ENCODE data around the gene PPP2R3C. TPM values are rescaled to one million over a fixed set of nuclear protein-coding genes. Genes with fewer than 3 reads are reported as not detected.

PPP2R3C gene
- total RNA-seq, 1 experiment from 2014 or later, result 15.2 TPM

DNA sequence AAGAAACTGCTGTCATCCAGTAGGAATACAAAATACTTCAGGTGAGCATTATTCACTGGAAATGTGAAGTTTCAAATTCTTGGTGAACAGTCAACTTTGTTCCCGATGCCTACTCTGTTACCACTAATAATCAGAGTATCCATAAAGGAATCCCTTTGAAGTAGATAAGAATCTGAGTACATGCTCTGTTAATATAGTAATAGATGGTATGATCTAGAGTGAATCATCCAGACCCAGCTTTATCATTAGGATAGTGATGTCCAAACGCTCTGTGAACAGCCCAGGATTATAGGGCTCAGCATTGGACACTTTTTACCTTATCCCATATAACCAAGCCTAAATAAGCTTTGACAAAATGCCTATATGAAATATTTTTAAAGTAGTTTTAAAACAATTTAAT is 33.3 kb downstream of the PPP2R3C start:
- intact Hi-C loops (cut with micrococcal nuclease), result no loop called here
- Histone ChIP-seq H3K9me2 (replicated peaks; ENCODE audit: low read length) (no peaks in the 10 kb centered on the region), H3K27me3 (ENCODE audit: low read length) (no peaks in the 10 kb centered on the region), H3K4me2 (ENCODE audit: low read length) (no peak overlapping the region), H3K9ac (ENCODE audit: low read length) (no peak overlapping the region), H3K36me3 (ENCODE audit: low read depth, low read length) (peaks cover 7% of the 10 kb centered on the region; the same call in 1 of the 2 replicates), H3K4me1 (ENCODE audit: insufficient read depth, low read length) (no peaks in the 10 kb centered on the region), H4K20me1 (ENCODE audit: low read length) (no peaks in the 10 kb centered on the region), H2AFZ (ENCODE audit: low read length) (no peak overlapping the region), H3K27ac (ENCODE audit: low read length) (no peak overlapping the region), H3K9me3 (ENCODE audit: low read length) (no peaks in the 10 kb centered on the region), H3K4me3 (ENCODE audit: low read length) (no peak overlapping the region), H3F3A (ENCODE audit: low read length, unreplicated experiment) (no peaks in the 10 kb centered on the region), H3K79me2 (ENCODE audit: low read length) (no peaks in the 10 kb centered on the region)
- no peak for TF ChIP-seq CTCF (conservative IDR thresholded peaks at IDR 0.05; ENCODE audit: low read depth, low read length)
- no peak for TF ChIP-seq EZH2phosphoT487 (IDR thresholded peaks at IDR 0.05; ENCODE audit: borderline replicate concordance, low read length)
- TF ChIP-seq EZH2 (IDR thresholded peaks at IDR 0.05; ENCODE audit: low read length, unreplicated experiment), result no peak
- peak; percentile 4 for DNase-seq
- POLR2A ChIA-PET (ENCODE audit: unreplicated experiment), result no interaction called here
- peak; percentile 42; the same call in 1 of the 2 replicates for ATAC-seq
- CTCF ChIA-PET, result no interaction called here
- no TSS peak for BruUV-seq (replicated peaks)

- ChIA-PET CTCF (no interaction called here), POLR2A (ENCODE audit: unreplicated experiment) (no interaction called here)
- H3K27ac ChIP-seq (ENCODE audit: low read length), result no peak overlapping the region
- no peak overlapping the region for H3K4me2 ChIP-seq (ENCODE audit: low read length)
- no peaks in the 10 kb centered on the region for H3K9me3 ChIP-seq (ENCODE audit: low read length)
- no peak overlapping the region for H2AFZ ChIP-seq (ENCODE audit: low read length)
- no peaks in the 10 kb centered on the region for H3K9me2 ChIP-seq (replicated peaks; ENCODE audit: low read length)
- ATAC-seq (no peak), DNase-seq (no peak)
- no peaks in the 10 kb centered on the region for H4K20me1 ChIP-seq (ENCODE audit: low read length)
- H3K36me3 ChIP-seq (ENCODE audit: low read depth, low read length), result peaks cover 14% of the 10 kb centered on the region; the same call in 1 of the 2 replicates
- intact Hi-C loops (cut with micrococcal nuclease), result no loop called here
- no peaks in the 10 kb centered on the region for H3K27me3 ChIP-seq (ENCODE audit: low read length)
- no peak overlapping the region for H3K4me3 ChIP-seq (ENCODE audit: low read length)
- no TSS peak for BruUV-seq (replicated peaks)
- no peaks in the 10 kb centered on the region for H3F3A ChIP-seq (ENCODE audit: low read length, unreplicated experiment)
- no peaks in the 10 kb centered on the region for H3K79me2 ChIP-seq (ENCODE audit: low read length)
- no peak for TF ChIP-seq EZH2phosphoT487 (IDR thresholded peaks at IDR 0.05; ENCODE audit: borderline replicate concordance, low read length)
- TF ChIP-seq EZH2 (IDR thresholded peaks at IDR 0.05; ENCODE audit: low read length, unreplicated experiment), result no peak
- TF ChIP-seq CTCF (conservative IDR thresholded peaks at IDR 0.05; ENCODE audit: low read depth, low read length), result no peak
- H3K9ac ChIP-seq (ENCODE audit: low read length), result no peak overlapping the region
- H3K4me1 ChIP-seq (ENCODE audit: insufficient read depth, low read length), result no peaks in the 10 kb centered on the region
Observed at GRCh38 chr14:35085441-35085840, 36.3 kb downstream of the PPP2R3C start.

DNA sequence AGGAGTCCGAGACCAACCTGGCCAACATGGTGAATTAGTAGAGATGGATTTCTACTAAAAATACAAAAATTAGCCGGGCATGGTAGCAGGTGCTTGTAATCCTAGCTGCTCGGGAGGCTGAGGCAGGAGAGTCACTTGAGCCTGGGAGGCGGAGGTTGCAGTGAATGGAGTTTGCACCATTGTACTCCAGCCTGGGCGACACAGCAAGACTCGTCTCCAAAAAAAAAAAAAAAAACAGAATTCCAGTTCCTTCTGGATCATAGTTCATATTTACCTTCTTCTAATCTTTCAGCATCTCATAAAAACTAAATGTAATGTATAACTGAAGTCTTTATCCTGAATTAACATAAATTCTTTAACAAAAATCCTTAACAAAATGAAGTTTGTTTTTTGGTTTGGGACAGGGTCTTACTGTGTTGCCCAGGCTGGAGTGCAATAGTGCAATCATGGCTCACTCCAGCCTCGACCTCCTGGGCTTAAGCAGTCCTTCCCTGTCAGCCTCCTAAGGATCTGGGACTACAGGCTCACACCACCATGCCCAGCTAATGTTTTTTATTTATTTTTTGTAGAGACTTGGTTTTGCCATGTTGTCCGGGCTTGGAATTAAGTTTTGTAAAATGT is 38.1 kb downstream of the PPP2R3C start:
- Histone ChIP-seq H3K9me3 (ENCODE audit: low read length) (no peaks in the 10 kb centered on the region), H3K9ac (ENCODE audit: low read length) (no peak overlapping the region), H3K79me2 (ENCODE audit: low read length) (no peaks in the 10 kb centered on the region), H3K4me2 (ENCODE audit: low read length) (no peak overlapping the region), H3K27ac (ENCODE audit: low read length) (no peak overlapping the region), H3F3A (ENCODE audit: low read length, unreplicated experiment) (no peaks in the 10 kb centered on the region), H3K9me2 (replicated peaks; ENCODE audit: low read length) (no peaks in the 10 kb centered on the region), H3K4me3 (ENCODE audit: low read length) (no peak overlapping the region), H3K27me3 (ENCODE audit: low read length) (no peaks in the 10 kb centered on the region), H2AFZ (ENCODE audit: low read length) (no peak overlapping the region), H3K36me3 (ENCODE audit: low read depth, low read length) (peaks cover 21% of the 10 kb centered on the region), H4K20me1 (ENCODE audit: low read length) (no peaks in the 10 kb centered on the region), H3K4me1 (ENCODE audit: insufficient read depth, low read length) (no peaks in the 10 kb centered on the region)
- no peak for DNase-seq
- no TSS peak for BruUV-seq (replicated peaks)
- ChIA-PET POLR2A (ENCODE audit: unreplicated experiment) (no interaction called here), CTCF (no interaction called here)
- intact Hi-C loops (cut with micrococcal nuclease), result loop anchor here (5.0 kb wide), 1 partner anchor 36 kb away; the partner anchor contains the start of gene FAM177A1
- no peak for TF ChIP-seq EZH2phosphoT487 (IDR thresholded peaks at IDR 0.05; ENCODE audit: borderline replicate concordance, low read length)
- TF ChIP-seq EZH2 (IDR thresholded peaks at IDR 0.05; ENCODE audit: low read length, unreplicated experiment), result no peak
- no peak for TF ChIP-seq CTCF (conservative IDR thresholded peaks at IDR 0.05; ENCODE audit: low read depth, low read length)
- ATAC-seq, result no peak
